Peyer's patch (tissue), 4 donors: ENCODE data around the gene ARFGAP3. TPM values are rescaled to one million over a fixed set of nuclear protein-coding genes. Genes with fewer than 3 reads are reported as not detected.

Experiments
- DNase-seq, 3 donors: peaks; one replicate each; pipeline ENCODE4 v3.0.0-alpha.2; 2017 to 2019
- H3K27ac ChIP-seq, 4 donors: fragments of 200-600 bp; sonication (generic); one replicate each; pipeline ENCODE4 v1.5.1; 2016 to 2019
- H3K27me3 ChIP-seq, 2 donors: fragments of 200-600 bp; sonication (generic); one replicate each; pipeline ENCODE4 v1.5.1; 2019
- H3K36me3 ChIP-seq, 3 donors: fragments of 200-600 bp; sonication (generic); one replicate each; pipeline ENCODE4 v1.5.1; 2016 to 2019
- H3K4me1 ChIP-seq, 4 donors: fragments of 200-600 bp; sonication (generic); one replicate each; pipeline ENCODE4 v1.5.1; 2016 to 2019
- H3K4me3 ChIP-seq, 4 donors: fragments of 200-600 bp; sonication (generic); 1 replicate in 3 of 4; 2 replicates in 1 of 4; pipeline ENCODE4 v1.5.1; 2016 to 2019; ENCODE audit warnings: mild to moderate bottlenecking in 1 of 4
- H3K9me3 ChIP-seq, 4 donors: fragments of 200-600 bp; sonication (generic); one replicate each; pipeline ENCODE4 v1.5.1; 2016 to 2019; ENCODE audit warnings: mild to moderate bottlenecking in 1 of 4
- CTCF ChIP-seq, 6 experiments: fragments of 450-650 bp in 4 of 6; fragments of 200-600 bp in 2 of 6; sonication (generic) in 1 of 6; IDR thresholded peaks; one replicate each; pipeline ENCODE4 v1.5.1; 2017 to 2019; ENCODE audit warnings: antibody characterized with exemption in 6 of 6, mild to moderate bottlenecking in 3 of 6, moderate library complexity in 1 of 6
- POLR2A ChIP-seq, 2 donors: fragments of 450-650 bp; IDR thresholded peaks; one replicate each; pipeline ENCODE4 v1.5.1; 2017; ENCODE audit warnings: antibody characterized with exemption in 2 of 2, mild to moderate bottlenecking in 2 of 2, moderate library complexity in 2 of 2
- total RNA-seq, 4 donors: library from RNA; depleted of rRNA; stranded (reverse); fragments of >200 nt; gene quantifications; one replicate each; pipeline ENCODE4 v1.1.0, GENCODE V29; 2016

The ARFGAP3 gene
- total RNA-seq, 4 donors from 2014 or later, result 31.4 to 87.0 (median 57.8) TPM

GRCh38 chr22:42860968-42861367 lies 3.9 kb upstream of the ARFGAP3 start:
- Histone ChIP-seq H3K4me3 (no peak overlapping the region), H3K36me3 (no peaks in the 10 kb centered on the region), H3K27ac (no peak overlapping the region), H3K27me3 (no peaks in the 10 kb centered on the region), H3K9me3 (no peaks in the 10 kb centered on the region), H3K4me1 (peaks cover 0 to 6% (median 1%) of the 10 kb centered on the region in 4 donors)
- DNase-seq, result no peak
- TF ChIP-seq POLR2A (IDR thresholded peaks at IDR 0.05) (no peak), CTCF (IDR thresholded peaks at IDR 0.05) (no peak)

- Histone ChIP-seq H3K27ac (peak overlapping the region in 1 of 4 donors; percentile 51), H3K9me3 (no peaks in the 10 kb centered on the region), H3K36me3 (no peaks in the 10 kb centered on the region), H3K27me3 (no peaks in the 10 kb centered on the region), H3K4me1 (peaks cover 0 to 16% (median 5%) of the 10 kb centered on the region in 4 donors), H3K4me3 (peak overlapping the region in 2 of 4 donors; percentile 95 to 96)
- no peak for TF ChIP-seq CTCF (IDR thresholded peaks at IDR 0.05)
- no peak for DNase-seq
These were observed 890 bp upstream of the ARFGAP3 start for GRCh38 chr22:42857845-42858481.

- TF ChIP-seq POLR2A (IDR thresholded peaks at IDR 0.05) (peak in 1 of 2 donors; percentile 50), CTCF (IDR thresholded peaks at IDR 0.05) (no peak)
- Histone ChIP-seq H3K36me3 (no peaks in the 10 kb centered on the region), H3K4me3 (peak overlapping the region; percentile 68 to 96 (median 92)), H3K27ac (peak overlapping the region; percentile 87 to 100 (median 96)), H3K27me3 (no peaks in the 10 kb centered on the region), H3K4me1 (peaks cover 0 to 16% (median 5%) of the 10 kb centered on the region in 4 donors), H3K9me3 (no peaks in the 10 kb centered on the region)
- DNase-seq, result peak; percentile 37 to 83 (median 73)
These were observed 751 bp downstream of the ARFGAP3 start for GRCh38 chr22:42856179-42856864.

DNA sequence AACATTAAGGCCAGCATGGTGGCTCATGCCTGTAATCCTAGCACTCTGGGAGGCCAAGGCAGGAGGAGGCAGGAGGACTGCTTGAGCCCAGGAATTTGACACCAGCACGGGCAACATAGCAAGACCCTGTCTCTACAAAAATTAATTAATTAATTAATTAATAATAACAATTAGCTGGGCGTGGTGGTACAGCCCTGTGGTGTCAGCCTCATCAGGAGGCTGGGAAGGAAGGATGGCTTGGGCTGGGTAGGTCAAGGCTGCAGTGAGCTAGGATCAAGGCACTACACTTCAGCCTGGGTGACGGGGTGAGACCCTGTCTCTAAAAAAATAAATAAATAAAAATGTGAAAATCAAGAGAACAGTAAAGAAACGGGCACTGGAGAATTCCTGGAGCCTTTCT lies 1.4 kb downstream of the ARFGAP3 start:
- no peaks in the 10 kb centered on the region for H3K9me3 ChIP-seq
- no peaks in the 10 kb centered on the region for H3K27me3 ChIP-seq
- no peak for DNase-seq
- H3K27ac ChIP-seq, result peak overlapping the region in 3 of 4 donors; percentile 87 to 97 (median 94)
- peak overlapping the region; percentile 68 to 96 (median 92) for H3K4me3 ChIP-seq
- H3K36me3 ChIP-seq, result peaks cover 0 to 2% (median 0%) of the 10 kb centered on the region in 3 donors
- H3K4me1 ChIP-seq, result peaks cover 0 to 16% (median 5%) of the 10 kb centered on the region in 4 donors
- TF ChIP-seq CTCF (IDR thresholded peaks at IDR 0.05) (no peak), POLR2A (IDR thresholded peaks at IDR 0.05) (no peak)

DNA sequence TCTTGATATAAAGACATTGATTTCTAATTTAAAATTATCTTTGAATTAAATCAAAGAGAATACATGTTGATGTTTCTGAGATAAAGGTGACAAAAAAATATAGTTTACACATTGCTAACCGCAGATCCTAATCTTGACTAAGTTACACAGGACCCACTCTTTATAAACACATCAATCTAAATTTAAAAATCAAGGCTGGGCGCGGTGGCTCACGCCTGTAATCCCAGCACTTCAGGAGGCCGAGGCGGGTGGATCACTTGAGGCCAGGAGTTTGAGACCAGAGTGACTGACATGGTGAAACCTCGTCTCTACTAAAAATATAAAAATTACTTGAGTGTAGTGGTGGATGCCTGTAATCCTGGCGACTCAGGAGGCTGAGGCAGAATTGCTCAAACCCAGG lies 1.9 kb downstream of the ARFGAP3 start:
- Histone ChIP-seq H3K9me3 (no peaks in the 10 kb centered on the region), H3K36me3 (peaks cover 0 to 3% (median 0%) of the 10 kb centered on the region in 3 donors), H3K27ac (peak overlapping the region in 1 of 4 donors; percentile 97), H3K4me1 (peaks cover 0 to 16% (median 5%) of the 10 kb centered on the region in 4 donors), H3K27me3 (no peaks in the 10 kb centered on the region), H3K4me3 (peak overlapping the region in 2 of 4 donors; percentile 27 to 96)
- TF ChIP-seq POLR2A (IDR thresholded peaks at IDR 0.05) (no peak), CTCF (IDR thresholded peaks at IDR 0.05) (no peak)
- no peak for DNase-seq
